Hepatocyte (in vitro differentiated cells): ENCODE results near the gene CA12.

Experiments
- EZH2 ChIP-seq: fragments of 200-600 bp; sonication (generic); IDR thresholded peaks from 2 replicates; pipeline ENCODE4 v1.6.1; 2016; ENCODE audit warnings: antibody characterized with exemption, mild to moderate bottlenecking, borderline replicate concordance
- EZH2phosphoT487 ChIP-seq: fragments of 200-600 bp; sonication (generic); IDR thresholded peaks from one replicate; pipeline ENCODE4 v1.6.1; 2018; ENCODE audit warnings: antibody characterized with exemption, mild to moderate bottlenecking, low read depth, moderate library complexity; ENCODE audit not compliant: unreplicated experiment, severe bottlenecking
- TF ChIP-seq, protein P1 (sequence below): fragments of 200-600 bp; sonication (generic); IDR thresholded peaks from 2 replicates; pipeline ENCODE4 v1.5.1; 2016; ENCODE audit warnings: antibody characterized with exemption, mild to moderate bottlenecking; ENCODE audit not compliant: poor library complexity

DNA sequence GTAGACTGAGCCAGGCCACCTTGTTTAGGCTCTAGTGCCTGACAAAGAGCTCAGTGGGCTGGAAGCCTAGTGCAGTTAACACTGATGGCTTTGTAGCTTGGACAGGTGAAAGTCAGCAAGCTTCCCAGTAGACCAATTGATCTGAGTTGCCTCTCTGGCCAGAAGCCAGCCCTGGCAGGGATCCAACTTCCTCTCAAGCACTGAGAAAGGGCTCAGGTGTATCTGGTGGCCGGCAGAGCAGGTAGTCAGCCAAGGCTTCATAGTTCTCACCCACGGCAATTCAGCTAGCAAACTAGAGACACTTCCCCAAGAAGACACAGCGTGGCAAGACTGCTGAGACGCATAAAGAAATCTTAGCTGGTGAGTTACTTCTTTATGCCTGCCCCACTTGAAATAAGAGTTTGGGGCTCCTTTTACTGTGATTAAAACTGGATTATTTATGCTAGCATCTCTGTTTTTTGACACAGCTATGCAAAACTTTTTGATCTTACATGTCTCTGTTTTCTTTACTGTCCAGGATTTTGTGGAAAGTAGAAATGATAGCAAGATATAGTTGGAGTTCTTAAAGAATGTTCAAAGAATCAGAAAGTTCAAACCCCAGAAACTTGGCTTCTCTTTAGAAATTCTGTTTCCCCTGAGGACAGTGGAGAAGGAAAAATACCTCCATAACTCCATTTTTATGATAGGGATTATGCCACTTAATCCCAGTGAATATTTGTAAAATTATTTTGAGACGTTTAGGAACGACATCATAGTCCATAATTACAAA lies 8.4 kb upstream of the CA12 start:
- TF ChIP-seq, protein P1, sequence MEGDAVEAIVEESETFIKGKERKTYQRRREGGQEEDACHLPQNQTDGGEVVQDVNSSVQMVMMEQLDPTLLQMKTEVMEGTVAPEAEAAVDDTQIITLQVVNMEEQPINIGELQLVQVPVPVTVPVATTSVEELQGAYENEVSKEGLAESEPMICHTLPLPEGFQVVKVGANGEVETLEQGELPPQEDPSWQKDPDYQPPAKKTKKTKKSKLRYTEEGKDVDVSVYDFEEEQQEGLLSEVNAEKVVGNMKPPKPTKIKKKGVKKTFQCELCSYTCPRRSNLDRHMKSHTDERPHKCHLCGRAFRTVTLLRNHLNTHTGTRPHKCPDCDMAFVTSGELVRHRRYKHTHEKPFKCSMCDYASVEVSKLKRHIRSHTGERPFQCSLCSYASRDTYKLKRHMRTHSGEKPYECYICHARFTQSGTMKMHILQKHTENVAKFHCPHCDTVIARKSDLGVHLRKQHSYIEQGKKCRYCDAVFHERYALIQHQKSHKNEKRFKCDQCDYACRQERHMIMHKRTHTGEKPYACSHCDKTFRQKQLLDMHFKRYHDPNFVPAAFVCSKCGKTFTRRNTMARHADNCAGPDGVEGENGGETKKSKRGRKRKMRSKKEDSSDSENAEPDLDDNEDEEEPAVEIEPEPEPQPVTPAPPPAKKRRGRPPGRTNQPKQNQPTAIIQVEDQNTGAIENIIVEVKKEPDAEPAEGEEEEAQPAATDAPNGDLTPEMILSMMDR, result no peak
- TF ChIP-seq EZH2 (no peak), EZH2phosphoT487 (no peak)
